Raji (cell line): ENCODE data around the gene VENTX.

ENCODE experiments used
- POLR2A ChIP-seq: IDR thresholded peaks from 2 replicates; pipeline ENCODE4 v1.6.1; 2011; ENCODE audit warnings: low read depth, low read length, control low read depth; ENCODE audit not compliant: insufficient read depth

Gene VENTX

DNA sequence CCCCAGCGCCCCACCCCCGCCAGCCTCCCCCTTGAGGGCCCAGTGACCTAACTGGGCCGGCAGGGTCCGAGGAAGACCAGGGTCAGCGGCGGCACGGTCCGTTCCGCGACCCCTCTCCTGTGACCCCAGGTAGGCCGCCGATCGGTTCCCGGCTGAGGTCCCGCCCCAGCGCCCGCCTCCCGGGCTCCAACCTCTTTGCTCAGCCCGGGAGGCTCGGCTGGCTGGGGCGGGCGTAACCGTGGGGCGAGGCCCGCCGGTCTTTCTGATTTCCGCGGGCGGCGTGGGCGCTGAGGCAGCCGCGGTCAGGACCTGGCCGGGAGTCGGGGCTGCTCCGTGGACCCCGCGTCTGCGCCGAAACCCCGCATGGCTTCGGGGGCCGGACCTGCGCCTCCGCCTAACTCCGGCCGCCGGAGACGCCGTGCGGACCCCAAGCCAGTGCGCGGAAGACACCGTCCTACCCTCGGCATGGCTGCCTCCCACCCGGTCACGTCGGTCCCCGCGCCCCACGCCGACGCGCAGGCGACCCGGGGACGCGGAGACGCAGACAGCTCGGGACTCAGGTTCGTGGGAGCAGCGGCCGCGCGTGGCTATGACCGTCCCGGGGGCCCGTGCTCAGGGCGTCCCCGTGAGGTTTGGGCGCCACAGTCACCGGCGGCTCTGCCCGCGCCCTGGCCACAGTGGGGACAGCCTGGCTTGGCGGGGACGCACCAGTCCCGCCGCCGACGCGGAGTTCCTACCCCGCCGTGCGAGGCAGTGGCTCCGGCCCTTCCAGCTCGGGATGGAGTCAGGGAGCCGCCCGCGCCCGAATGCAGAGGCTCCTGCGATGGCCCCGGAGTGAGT, 1.0 kb upstream of the VENTX start:
- no peak for TF ChIP-seq POLR2A

DNA sequence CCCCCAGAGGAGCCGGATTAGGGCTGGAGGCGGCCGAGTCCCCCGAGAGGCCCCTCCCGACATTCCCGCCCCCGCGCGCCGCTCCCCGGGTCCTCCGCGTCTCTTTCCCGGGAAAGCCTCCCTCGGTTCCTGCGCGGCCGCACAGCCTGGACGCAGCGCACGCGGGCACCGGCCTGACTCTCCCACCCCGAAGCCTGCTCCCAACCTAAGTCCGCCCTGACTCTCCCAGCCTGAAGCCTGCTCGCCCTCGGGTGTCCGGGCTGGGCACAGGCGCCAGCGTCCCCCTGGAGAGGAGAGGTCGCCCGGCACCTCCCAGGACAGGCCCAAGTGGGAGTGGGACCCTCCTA, 441 bp upstream of the VENTX start:
- no peak for TF ChIP-seq POLR2A

DNA sequence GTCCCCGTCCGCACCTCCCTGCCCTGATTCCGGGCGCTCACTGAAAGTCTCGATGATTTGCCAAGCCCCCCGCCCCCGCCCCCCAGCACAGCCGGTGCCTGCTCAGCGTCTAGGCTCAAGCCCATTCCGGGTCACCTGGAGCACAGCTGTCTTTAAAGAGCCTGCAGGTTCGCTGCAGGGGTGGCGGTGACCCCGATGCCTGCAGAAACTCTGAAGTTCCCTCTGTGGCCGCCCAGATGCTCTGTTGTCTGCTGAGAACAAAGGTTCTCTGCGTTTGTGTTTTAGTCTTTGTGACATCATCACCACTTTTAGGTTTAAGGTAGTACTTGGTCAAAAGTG, 780 bp downstream of the VENTX start:
- TF ChIP-seq POLR2A = no peak

DNA sequence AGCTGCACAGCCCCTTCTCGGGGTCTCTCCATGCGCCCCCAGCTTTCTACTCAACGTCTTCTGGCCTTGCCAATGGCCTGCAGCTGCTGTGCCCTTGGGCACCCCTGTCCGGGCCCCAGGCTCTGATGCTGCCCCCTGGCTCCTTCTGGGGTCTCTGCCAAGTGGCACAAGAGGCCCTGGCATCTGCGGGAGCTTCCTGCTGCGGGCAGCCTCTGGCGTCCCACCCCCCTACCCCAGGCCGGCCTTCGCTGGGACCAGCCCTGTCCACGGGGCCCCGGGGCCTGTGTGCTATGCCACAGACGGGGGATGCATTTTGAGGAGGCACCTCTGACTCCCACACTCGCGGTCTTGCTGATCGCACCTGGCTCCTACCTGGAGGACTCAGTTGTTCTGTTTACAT, 2.3 kb downstream of the VENTX start:
- TF ChIP-seq POLR2A = no peak

DNA sequence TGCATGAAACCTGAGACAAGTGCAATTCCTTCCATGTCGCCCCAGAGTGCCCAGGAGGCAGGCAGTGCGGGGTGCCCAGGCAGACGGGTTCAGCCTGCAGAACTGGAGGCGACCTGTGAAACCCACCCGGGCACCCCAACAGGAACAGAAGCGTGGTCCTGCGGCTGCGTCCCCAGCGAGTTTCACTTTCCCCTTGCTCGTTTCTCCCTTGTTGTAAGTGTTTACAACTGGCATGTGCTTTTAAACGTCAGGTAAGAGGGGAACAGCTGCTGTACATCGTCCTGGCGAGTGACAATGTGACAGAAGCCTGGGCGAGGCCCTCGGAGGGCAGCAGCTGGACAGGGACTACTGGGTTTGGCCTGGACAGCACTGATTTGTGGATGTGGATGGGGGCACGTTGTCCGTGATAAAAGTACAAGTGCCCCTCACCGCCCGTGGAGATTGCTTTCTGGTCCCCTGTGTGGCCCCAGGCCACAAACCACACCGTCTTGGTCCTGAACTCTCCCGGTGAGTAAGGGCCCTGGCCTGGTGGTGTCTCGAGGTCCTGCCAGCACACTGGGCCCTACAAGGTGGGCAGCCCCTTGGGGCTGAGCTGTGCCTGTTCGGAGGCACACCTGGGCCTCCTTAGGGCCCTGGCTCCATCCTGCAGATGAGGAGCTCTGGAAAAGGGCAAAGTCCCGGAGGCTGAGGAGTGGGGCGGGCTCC, 4.0 kb downstream of the VENTX start:
- TF ChIP-seq POLR2A = no peak

DNA sequence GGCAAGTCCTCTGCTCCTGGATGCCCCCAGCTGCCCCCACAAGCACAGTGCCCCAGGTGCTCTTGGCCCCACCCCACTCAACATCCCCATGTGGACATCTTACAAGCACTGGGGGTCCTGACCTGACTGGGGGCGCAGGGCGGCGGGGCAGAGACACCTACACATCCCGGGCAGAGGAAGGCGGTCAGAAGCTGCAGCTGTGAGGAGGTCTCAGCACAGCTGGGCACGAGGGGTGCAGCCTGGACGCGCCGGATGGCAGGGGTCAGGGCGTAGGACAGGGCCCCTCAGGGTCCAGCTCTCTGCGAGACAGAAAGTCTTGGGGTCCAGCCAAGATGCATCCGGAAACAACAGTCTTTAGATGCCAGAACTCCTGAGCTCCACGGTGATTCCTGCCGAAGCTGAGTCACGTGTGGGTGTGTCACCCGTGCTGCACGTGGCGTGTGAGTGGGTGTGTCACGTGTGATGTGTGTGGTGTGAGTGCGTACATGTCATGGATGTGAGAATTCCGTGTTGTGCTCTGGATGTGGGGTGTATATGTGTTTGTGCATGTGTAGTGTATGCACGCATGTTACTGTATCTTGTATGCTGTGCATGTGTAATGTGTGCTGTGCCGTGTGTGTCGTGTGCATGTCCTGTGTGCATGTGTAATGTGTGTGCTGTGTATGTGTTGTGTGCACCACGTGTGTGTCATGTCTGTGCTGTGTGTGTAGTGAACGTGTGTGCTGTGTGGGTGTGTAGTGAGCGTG, 5.1 kb downstream of the VENTX start:
- TF ChIP-seq POLR2A = no peak

DNA sequence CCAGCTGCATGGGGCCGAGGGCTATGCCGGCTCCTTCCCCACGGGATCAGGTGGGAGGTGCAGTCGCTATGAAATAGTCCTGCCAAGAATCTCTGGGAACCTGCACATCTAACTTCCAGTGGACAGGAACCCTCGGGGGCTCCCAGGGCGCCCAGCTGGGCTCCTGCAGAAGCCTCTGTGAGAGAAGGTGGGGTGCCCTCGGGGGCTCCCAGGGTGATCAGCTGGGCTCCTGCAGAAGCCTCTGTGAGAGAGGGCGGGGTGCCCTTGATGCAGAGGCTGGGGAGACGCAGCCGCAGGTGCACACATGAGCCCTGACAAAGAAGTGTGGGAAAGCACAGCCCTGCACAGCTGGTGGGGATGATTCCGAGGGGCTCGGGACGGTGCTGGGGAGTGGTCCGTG, 5.9 kb downstream of the VENTX start:
- TF ChIP-seq POLR2A = no peak

DNA sequence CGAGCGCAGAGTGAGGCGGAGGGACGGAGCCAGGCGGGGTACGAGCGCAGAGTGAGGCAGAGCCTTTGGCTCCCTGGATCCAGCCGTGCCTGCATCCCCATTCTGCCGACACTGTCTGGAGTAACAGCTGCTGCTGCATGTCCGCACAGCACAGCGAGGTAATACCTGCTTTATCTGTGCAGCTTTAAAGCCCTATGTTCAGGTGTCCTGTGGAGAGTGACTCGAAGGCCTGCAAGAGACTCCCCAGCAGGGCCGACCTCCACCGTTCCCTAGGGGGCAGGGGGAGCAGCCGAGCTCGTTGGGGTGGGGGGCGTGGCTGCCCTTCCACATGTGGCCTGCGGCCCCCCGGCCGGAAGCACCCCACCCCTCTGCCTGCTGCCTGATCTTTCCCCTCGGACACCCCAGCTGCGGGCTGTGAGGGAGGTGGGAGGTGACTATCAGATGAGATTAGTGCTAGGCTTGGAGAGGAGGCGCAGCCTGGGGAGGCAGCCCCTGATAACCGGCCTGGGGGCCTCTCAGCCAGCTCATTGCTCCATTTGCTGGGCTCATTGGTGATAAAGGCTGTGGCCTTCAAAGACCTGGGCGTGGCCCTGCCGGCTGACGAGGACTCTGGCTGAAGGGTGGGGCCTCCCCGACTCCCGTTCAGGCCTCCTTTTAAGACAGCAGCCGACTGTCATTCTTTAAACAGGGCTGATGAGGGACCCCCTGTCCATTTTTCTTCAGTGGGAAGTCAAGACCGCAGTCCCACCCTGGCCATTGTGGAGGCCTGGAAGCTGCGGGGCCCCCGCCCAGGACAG, 8.0 kb downstream of the VENTX start:
- no peak for TF ChIP-seq POLR2A

DNA sequence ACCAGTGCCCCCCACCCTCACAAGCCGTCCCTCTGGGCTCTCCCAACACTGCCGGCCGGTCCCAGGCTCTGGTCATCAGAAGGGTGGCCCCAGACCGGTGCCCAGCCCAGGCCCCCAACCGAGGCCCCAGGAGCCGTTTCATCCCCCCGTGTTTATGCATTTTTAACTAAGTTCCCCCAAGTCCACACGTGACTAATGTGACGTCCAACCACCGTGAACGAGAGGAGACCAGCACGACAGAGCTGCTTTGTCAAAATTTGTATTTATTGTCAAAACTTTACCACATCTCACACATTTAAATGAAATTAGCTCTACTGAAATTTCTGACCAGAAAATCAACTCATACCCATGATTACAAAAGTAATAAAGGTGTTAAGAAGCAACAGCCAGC, 8.6 kb downstream of the VENTX start:
- TF ChIP-seq POLR2A = no peak

DNA sequence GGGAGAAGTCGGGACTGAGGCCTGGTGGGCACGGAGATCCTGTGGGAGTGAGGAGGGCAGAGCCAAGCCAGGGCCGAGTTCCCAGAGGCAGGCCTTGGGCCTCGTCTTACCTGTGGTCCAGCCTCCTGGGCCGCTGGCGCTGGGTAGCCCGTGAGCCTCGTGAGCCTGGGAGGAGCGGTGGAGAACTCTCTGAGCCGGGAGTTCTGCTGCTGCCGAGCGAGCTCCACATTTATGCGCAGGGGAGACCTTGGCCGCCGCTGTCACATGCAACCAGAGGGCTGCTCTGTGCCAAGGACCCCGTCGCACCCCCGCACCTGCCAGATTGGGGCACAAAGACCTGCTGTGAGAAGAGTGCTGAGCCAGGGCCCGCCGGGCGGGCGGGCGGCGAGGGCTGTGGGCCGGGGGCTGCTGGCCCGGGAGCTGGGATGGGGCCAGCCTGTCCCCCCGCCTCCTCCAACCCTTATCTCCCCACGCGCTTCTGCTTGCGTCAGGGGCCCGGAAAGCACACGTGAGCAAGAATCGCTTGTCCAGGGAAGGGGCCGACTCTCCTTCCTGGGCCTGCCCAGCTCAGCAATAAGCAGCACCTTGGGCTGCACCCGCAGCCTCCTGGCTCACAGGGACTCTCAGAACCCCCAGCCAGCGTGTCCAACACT, 10.2 kb downstream of the VENTX start:
- TF ChIP-seq POLR2A = no peak

DNA sequence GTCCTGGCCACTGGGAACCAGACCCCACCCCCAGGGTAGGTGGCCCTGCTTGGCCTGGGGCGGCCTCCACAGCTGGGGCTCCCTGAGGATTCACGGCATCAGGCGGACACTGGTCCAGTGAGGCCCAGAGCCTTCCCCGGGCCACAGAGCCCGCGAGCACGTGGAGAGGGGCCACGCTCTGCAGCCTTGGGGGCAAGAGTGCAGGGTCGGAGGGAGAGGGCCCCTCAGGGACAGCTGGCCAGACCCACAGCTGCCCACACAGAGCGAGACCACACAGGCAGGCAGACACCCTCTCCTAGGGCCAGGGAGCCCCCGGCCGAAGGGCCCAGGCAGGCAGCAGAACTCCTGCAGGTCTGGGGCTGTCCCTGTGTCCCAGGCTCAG, 10.7 kb downstream of the VENTX start:
- no peak for TF ChIP-seq POLR2A

DNA sequence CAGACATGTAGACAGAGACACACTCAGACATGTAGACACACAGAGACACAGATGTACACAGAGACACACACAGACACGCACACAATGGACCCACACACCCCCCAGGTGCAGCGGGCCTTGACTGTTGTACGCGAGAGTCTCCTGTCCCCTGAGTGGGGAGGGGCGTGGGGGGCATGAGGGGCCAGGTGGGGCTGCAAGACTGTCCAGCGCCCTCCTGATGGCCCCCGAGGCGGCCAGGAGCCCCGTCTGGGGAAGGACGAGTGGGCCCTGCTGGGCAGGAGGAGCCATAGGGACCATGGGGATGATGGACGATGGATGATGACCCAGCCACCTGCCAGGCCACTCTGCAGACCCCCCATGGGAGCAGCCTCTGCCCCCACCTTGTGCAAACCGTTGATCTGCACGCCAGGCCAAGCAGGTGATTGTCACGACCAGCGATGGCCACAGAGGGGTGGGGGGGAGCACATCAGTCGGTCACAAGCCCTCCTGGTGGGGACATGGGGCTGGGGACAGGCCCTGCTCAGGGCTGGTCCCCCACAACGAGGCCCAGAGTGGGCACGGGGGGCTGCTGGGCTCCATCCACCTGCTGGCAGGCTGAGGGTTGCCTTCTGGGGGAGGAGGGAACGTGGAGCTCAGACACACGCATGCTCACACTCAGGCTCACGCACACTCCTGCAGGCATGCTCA, 11.6 kb downstream of the VENTX start:
- no peak for TF ChIP-seq POLR2A

DNA sequence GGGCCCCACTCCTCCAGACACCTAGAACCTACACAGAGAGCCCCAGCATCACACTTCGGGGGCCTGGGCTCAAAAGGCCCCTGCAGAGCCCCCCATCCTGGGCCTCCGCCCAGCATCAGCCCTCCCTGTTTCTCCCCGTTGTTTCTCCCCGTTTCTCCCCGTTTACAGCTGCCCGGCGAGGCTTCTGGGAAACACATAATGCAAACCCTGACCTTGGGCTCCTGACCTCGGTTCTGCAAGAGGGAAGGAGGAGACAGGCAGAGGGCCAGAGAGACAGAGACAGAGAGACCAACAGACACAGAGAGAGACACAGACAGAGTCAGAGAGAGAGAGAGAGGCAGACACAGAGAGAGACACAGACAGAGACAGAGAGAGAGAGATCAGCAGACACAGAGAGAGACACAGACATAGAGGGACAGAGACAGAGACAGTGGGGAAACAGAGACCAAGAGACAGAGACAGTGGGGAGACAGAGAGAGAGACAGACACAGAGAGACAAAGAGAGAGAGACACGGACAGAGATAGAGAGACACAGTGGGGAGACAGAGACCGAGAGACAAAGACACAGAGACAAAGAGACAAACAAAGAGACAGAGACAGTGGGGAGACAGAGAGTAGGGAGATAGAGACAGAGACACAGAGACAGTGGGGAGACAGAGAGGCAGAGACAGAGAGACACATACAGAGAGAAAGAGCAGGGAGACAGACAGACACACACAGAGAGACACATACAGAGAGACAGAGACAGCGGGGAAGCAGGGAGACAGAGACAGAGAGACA, 12.5 kb downstream of the VENTX start:
- no peak for TF ChIP-seq POLR2A
